Measurements from ENCODE around the gene AFAP1L2.

The AFAP1L2 gene

DNA sequence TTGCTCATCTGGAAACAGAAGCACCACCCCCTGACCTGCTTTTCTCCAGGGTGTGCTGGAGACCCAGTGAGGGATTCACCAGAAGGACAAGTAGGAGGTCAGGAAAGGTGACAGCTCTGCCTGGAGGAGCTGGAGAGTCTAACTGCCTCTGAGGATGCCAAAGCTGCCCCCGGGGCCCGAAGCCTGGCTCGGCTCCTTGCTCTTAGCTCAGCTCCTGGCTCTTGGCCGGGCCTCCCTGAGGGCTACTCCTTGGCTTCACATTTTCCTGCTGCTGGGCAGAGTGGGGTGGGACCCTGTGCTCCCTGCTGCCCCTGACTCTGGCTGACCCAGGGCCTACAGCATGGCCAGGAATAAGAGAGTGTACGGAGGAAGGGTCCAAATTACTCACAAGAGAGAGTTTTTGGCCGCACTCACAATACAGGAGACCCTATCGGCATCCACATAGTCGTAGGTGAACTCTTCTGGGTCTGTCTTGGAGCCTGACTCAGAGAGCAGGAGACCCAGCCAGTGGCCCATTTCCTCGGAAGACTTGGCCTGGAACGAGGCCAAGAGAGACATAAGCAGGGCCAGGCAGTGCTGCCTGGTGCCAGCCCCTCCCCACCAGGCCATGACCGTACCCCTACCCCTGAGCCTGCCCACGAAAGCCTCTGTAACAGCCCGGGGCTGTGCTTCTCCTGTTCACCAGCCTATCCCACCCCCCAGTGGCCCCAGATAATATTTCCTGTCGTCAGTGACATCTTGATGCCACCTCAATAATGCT, 102.2 kb downstream of the AFAP1L2 start:
- Histone ChIP-seq H3K4me3 (no peak overlapping the region), H3K27ac (peak overlapping the region in 1 of 2 donors; percentile 62)
- peak; percentile 75 for DNase-seq (ENCODE audit: low spot score)
- TF ChIP-seq, protein P1, sequence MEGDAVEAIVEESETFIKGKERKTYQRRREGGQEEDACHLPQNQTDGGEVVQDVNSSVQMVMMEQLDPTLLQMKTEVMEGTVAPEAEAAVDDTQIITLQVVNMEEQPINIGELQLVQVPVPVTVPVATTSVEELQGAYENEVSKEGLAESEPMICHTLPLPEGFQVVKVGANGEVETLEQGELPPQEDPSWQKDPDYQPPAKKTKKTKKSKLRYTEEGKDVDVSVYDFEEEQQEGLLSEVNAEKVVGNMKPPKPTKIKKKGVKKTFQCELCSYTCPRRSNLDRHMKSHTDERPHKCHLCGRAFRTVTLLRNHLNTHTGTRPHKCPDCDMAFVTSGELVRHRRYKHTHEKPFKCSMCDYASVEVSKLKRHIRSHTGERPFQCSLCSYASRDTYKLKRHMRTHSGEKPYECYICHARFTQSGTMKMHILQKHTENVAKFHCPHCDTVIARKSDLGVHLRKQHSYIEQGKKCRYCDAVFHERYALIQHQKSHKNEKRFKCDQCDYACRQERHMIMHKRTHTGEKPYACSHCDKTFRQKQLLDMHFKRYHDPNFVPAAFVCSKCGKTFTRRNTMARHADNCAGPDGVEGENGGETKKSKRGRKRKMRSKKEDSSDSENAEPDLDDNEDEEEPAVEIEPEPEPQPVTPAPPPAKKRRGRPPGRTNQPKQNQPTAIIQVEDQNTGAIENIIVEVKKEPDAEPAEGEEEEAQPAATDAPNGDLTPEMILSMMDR (IDR thresholded peaks at IDR 0.05): no peak

- no peak overlapping the region for H3K4me3 ChIP-seq
- DNase-seq (ENCODE audit: low spot score): no peak
- TF ChIP-seq, protein P1 (IDR thresholded peaks at IDR 0.05): no peak
- H3K27ac ChIP-seq: no peak overlapping the region
These were observed 103.1 kb downstream of the AFAP1L2 start for GRCh38 chr10:114301177-114301576.

DNA sequence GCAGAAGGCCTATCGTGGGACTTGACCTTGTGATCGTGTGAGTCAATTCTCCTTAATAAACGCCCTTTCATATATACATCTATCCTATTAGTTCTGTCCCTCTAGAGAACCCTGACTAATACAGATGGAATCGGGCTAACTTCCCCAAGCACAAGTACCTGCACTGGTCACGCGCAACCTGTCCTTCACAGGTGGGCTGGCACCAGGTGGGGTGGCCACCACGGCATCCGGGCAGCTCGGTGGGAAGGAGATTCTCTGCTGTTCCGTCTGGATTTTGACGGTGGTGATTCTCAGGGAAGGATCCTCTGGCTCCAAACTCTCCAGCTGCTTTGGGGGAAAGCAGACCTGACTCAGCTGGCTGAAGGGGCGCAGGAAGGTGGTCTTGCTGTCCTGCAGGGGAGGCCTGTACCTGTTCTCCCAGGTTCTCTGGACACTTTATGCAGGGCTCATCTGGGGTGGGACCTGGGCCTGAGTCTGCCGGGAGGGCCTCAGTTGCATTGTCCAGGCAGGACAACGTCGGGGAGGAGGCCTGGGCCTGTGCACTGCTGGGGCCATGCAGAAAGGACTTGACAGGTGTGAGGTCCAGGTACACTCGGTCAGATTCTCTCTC, 104.2 kb downstream of the AFAP1L2 start:
- no peak for DNase-seq (ENCODE audit: low spot score)
- Histone ChIP-seq H3K27ac (no peak overlapping the region), H3K4me3 (no peak overlapping the region)
- TF ChIP-seq, protein P1 (IDR thresholded peaks at IDR 0.05): no peak

DNA sequence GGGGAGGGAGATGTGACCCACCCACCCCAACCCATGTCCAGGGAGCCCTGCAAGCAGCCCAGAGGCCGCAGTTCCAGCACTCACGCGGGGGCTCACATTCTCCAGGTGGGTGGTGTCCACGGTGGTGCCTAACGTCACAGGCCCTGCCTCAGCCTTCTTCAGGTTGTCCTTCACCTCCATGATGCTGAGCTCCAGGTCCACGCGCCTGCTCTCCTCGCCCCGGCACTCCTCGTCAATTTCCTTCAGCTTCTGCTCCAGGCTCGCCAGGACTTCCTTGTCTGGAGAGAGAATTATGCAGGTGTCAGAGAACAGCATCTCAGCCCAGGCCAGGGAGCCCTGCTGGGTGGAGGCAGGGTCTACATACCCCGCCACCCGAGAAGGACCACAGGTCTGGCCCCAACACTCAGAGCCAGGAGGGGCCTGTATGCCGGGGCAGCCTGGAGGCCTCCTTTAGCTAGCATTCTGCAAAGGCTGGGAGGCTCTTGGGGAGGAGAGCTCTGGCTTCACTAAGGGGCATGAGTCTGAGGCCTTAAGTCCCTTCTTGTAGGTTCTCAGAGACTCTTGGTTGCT, 107.1 kb downstream of the AFAP1L2 start:
- TF ChIP-seq, protein P1 (IDR thresholded peaks at IDR 0.05): no peak
- Histone ChIP-seq H3K4me3 (no peak overlapping the region), H3K27ac (no peak overlapping the region)
- no peak for DNase-seq (ENCODE audit: low spot score)

DNA sequence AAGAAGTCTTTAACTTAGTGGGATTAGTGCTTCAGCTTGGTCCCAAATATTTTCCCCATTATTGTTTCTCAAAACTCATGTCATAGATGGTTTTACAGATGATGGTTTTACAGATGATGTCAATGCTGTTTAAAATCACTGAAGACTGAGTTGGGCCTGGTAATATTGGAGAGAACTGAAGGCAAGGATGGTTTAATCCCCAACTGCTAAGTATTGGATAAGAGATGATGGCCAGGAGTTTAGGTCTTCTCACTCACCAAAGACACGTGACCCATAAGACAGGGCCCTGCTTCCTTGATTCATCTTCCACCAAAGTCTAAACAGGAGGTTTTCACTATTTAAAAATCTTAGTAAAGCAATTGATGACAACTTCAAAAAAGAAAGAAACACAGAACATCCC, 108.9 kb downstream of the AFAP1L2 start:
- no peak for DNase-seq (ENCODE audit: low spot score)
- Histone ChIP-seq H3K27ac (no peak overlapping the region), H3K4me3 (no peak overlapping the region)
- TF ChIP-seq, protein P1 (IDR thresholded peaks at IDR 0.05): no peak

GRCh38 chr10:114294549-114294948, 109.8 kb downstream of the AFAP1L2 start:
- Histone ChIP-seq H3K4me3 (no peak overlapping the region), H3K27ac (no peak overlapping the region)
- DNase-seq (ENCODE audit: low spot score): no peak
- TF ChIP-seq, protein P1 (IDR thresholded peaks at IDR 0.05): no peak
